Lung (tissue), 12 donors: ENCODE measurements around the gene SERINC1. TPM values are rescaled to one million over a fixed set of nuclear protein-coding genes. Genes with fewer than 3 reads are reported as not detected.

Experiments used
- ATAC-seq: fragments of 200-7000 bp; cut with Tn5 transposase; one replicate; pipeline ENCODE4 v1.9.1; 2020; ENCODE audit warnings: moderate number of reproducible peaks; ENCODE audit not compliant: insufficient read depth, low FRiP score
- DNase-seq, 3 donors: peaks; one replicate each; pipeline ENCODE4 v3.0.0-alpha.2; 2013 to 2017
- H3K27ac ChIP-seq, 2 donors: one replicate each; pipeline ENCODE4 v1.5.1; 2013; ENCODE audit warnings: mild to moderate bottlenecking in 2 of 2, moderate library complexity in 2 of 2, control low read depth in 1 of 2, inconsistent platforms in 1 of 2, low read depth in 1 of 2, low read length in 1 of 2
- H3K27me3 ChIP-seq, 3 donors: one replicate each; pipeline ENCODE4 v1.5.1; 2013; ENCODE audit warnings: low read length in 2 of 3; ENCODE audit not compliant: control insufficient read depth in 3 of 3, insufficient read depth in 3 of 3
- H3K36me3 ChIP-seq, 4 donors: one replicate each; pipeline ENCODE4 v1.5.1; 2013; ENCODE audit warnings: low read length in 4 of 4, mild to moderate bottlenecking in 1 of 4, moderate library complexity in 1 of 4; ENCODE audit not compliant: control insufficient read depth in 4 of 4, insufficient read depth in 4 of 4
- H3K4me1 ChIP-seq, 5 donors: one replicate each; pipeline ENCODE4 v1.5.1; 2013; ENCODE audit warnings: low read length in 5 of 5, mild to moderate bottlenecking in 2 of 5, moderate library complexity in 1 of 5; ENCODE audit not compliant: control insufficient read depth in 5 of 5, insufficient read depth in 5 of 5
- H3K4me3 ChIP-seq: one replicate; pipeline ENCODE4 v1.5.1; 2013; ENCODE audit warnings: mild to moderate bottlenecking, control low read depth, moderate library complexity
- H3K9ac ChIP-seq, 2 donors: one replicate each; pipeline ENCODE4 v1.5.1; 2013; ENCODE audit warnings: low read length in 2 of 2, control low read depth in 1 of 2; ENCODE audit not compliant: insufficient read depth in 1 of 2
- H3K9me3 ChIP-seq, 4 donors: one replicate each; pipeline ENCODE4 v1.5.1; 2013; ENCODE audit warnings: low read length in 3 of 4, mild to moderate bottlenecking in 1 of 4, moderate library complexity in 1 of 4; ENCODE audit not compliant: control insufficient read depth in 4 of 4, insufficient read depth in 3 of 4
- CTCF ChIP-seq: IDR thresholded peaks from 2 replicates; pipeline ENCODE4 v1.5.1; 2012; ENCODE audit warnings: mild to moderate bottlenecking; ENCODE audit errors: control extremely low read depth, extremely low read depth
- WGBS, 2 donors: extraction: QIAGEN DNeasy Blood & Tissue Kit; methylation state at CpG; one replicate each; pipeline ENCODE4 v1.1.7; 2013; 5-methylcytosine and 5-hydroxymethylcytosine counted together
- polyA plus RNA-seq, 2 donors: library from polyadenylated mRNA; stranded (reverse); fragments of 200-250 nt; gene quantifications; one replicate each; pipeline ENCODE4 v1.2.1, GENCODE V29; 2013
- total RNA-seq, 2 donors: library from RNA; depleted of rRNA in 1 of 2; stranded (reverse); fragments of >200 nt in 1 of 2; gene quantifications; one replicate each; pipeline ENCODE4 v1.2.1, GENCODE V29; 2014 to 2021
- donor health status: control.
- donor health status: control.
- donor health status: Bipolar disorder and iron deficiency.
- donor health status: healthy.
- donor health status: DM: yes; HTN: yes; CAD: no.

Gene SERINC1
- total and polyA plus RNA-seq, 4 donors = 50.1 to 226 (median 128) TPM

- TF ChIP-seq CTCF = no peak
- Histone ChIP-seq H3K36me3 (peaks cover 2 to 26% (median 10%) of the 10 kb centered on the region in 4 donors), H3K27ac (no peak overlapping the region), H3K4me1 (no peaks in the 10 kb centered on the region), H3K9me3 (no peaks in the 10 kb centered on the region), H3K4me3 (no peak overlapping the region), H3K9ac (no peak overlapping the region), H3K27me3 (no peaks in the 10 kb centered on the region)
- 89 to 95% methylated on average over 1 of the region's 1 CpG for WGBS, 2 donors
- ATAC-seq (no peak), DNase-seq (no peak)
Measured at GRCh38 chr6:122416825-122417224, 54.8 kb downstream of the SERINC1 start.

- no peak overlapping the region for H3K9ac ChIP-seq
- ATAC-seq = no peak
- H3K4me1 ChIP-seq = peaks cover 0 to 9% (median 0%) of the 10 kb centered on the region in 5 donors
- no peak for TF ChIP-seq CTCF
- no peak overlapping the region for H3K4me3 ChIP-seq
- H3K36me3 ChIP-seq = peaks cover 0 to 14% (median 3%) of the 10 kb centered on the region in 4 donors
- no peaks in the 10 kb centered on the region for H3K9me3 ChIP-seq
- no peaks in the 10 kb centered on the region for H3K27me3 ChIP-seq
- DNase-seq = no peak
- no peak overlapping the region for H3K27ac ChIP-seq
Measured at GRCh38 chr6:122412001-122412400, 59.6 kb downstream of the SERINC1 start.

GRCh38 chr6:122408702-122409458 is 62.7 kb downstream of the SERINC1 start:
- Histone ChIP-seq H3K27me3 (no peaks in the 10 kb centered on the region), H3K4me1 (peaks cover 0 to 25% (median 0%) of the 10 kb centered on the region in 5 donors), H3K36me3 (peaks cover 0 to 5% (median 2%) of the 10 kb centered on the region in 4 donors), H3K9ac (no peak overlapping the region), H3K9me3 (no peaks in the 10 kb centered on the region), H3K27ac (no peak overlapping the region), H3K4me3 (no peak overlapping the region)
- no peak for TF ChIP-seq CTCF
- ATAC-seq (no peak), DNase-seq (no peak)
- WGBS, 2 donors = 70 to 79% methylated on average over 6 of the region's 6 CpGs

- peaks cover 0 to 27% (median 0%) of the 10 kb centered on the region in 5 donors for H3K4me1 ChIP-seq
- no peak overlapping the region for H3K27ac ChIP-seq
- DNase-seq (no peak), ATAC-seq (no peak)
- H3K27me3 ChIP-seq = no peaks in the 10 kb centered on the region
- H3K4me3 ChIP-seq = no peak overlapping the region
- no peaks in the 10 kb centered on the region for H3K9me3 ChIP-seq
- WGBS, 2 donors = 88 to 98% methylated on average over 1 of the region's 1 CpG
- peaks cover 0 to 2% (median 0%) of the 10 kb centered on the region in 4 donors for H3K36me3 ChIP-seq
- no peak for TF ChIP-seq CTCF
- no peak overlapping the region for H3K9ac ChIP-seq
Measured at GRCh38 chr6:122408240-122408639, 63.4 kb downstream of the SERINC1 start.
